Measurements from ENCODE around the gene EFEMP2.

The EFEMP2 gene

GRCh38 chr11:65891219-65892136, 18.9 kb upstream of the EFEMP2 start:
- Histone ChIP-seq H3K4me3 (ENCODE audit: low read depth, low read length) (peak overlapping the region; percentile 86), H2AFZ (ENCODE audit: low read length, unreplicated experiment) (no peak overlapping the region), H3K79me2 (ENCODE audit: control insufficient read depth, insufficient read depth, low read length, unreplicated experiment) (peaks cover 38% of the 10 kb centered on the region), H3K36me3 (ENCODE audit: insufficient read depth, low read length) (peaks cover 19% of the 10 kb centered on the region; the same call in 1 of the 2 replicates), H3K27me3 (ENCODE audit: insufficient read depth, low read length) (no peaks in the 10 kb centered on the region), H3K27ac (ENCODE audit: low read depth, low read length) (peak overlapping the region; percentile 95), H3K4me1 (ENCODE audit: control insufficient read depth, insufficient read depth, low read length, unreplicated experiment) (peaks cover 52% of the 10 kb centered on the region)

GRCh38 chr11:65890324-65891218, 18.0 kb upstream of the EFEMP2 start, which contains the start of gene CCDC85B:
TSS of gene CCDC85B (plus strand) at chr11:65890673. CDS start at chr11:65890784, 111 bp downstream.
- Histone ChIP-seq H3K36me3 (ENCODE audit: insufficient read depth, low read length) (peaks cover 12% of the 10 kb centered on the region; the same call in 1 of the 2 replicates), H3K4me1 (ENCODE audit: control insufficient read depth, insufficient read depth, low read length, unreplicated experiment) (peaks cover 45% of the 10 kb centered on the region)

GRCh38 chr11:65888163-65888814, 15.7 kb upstream of the EFEMP2 start, which contains the start of gene FIBP:
TSS of gene FIBP (minus strand) at chr11:65888471. CDS start at chr11:65888418, 53 bp downstream.
- H3K4me1 ChIP-seq (ENCODE audit: control insufficient read depth, insufficient read depth, low read length, unreplicated experiment) = peaks cover 37% of the 10 kb centered on the region
- peaks cover 12% of the 10 kb centered on the region; the same call in 1 of the 2 replicates for H3K36me3 ChIP-seq (ENCODE audit: insufficient read depth, low read length)
- H2AFZ ChIP-seq (ENCODE audit: low read length, unreplicated experiment) = no peak within 1 kb of the TSS
- peaks cover 19% of the 10 kb centered on the region for H3K79me2 ChIP-seq (ENCODE audit: control insufficient read depth, insufficient read depth, low read length, unreplicated experiment)
- peak within 1 kb of the TSS; percentile 95 for H3K27ac ChIP-seq (ENCODE audit: low read depth, low read length)
- peak within 1 kb of the TSS; percentile 86 for H3K4me3 ChIP-seq (ENCODE audit: low read depth, low read length)
- H3K27me3 ChIP-seq (ENCODE audit: insufficient read depth, low read length) = no peaks in the 10 kb centered on the region

More at GRCh38 chr11:65890324-65891218, 18.0 kb upstream of the EFEMP2 start, which contains the start of gene CCDC85B:
- Histone ChIP-seq H2AFZ (ENCODE audit: low read length, unreplicated experiment) (no peak within 1 kb of the TSS), H3K4me3 (ENCODE audit: low read depth, low read length) (peak within 1 kb of the TSS; percentile 86), H3K27ac (ENCODE audit: low read depth, low read length) (peak within 1 kb of the TSS; percentile 95), H3K79me2 (ENCODE audit: control insufficient read depth, insufficient read depth, low read length, unreplicated experiment) (peaks cover 29% of the 10 kb centered on the region), H3K27me3 (ENCODE audit: insufficient read depth, low read length) (no peaks in the 10 kb centered on the region)

GRCh38 chr11:65887723-65888162, 15.1 kb upstream of the EFEMP2 start:
- Histone ChIP-seq H3K4me3 (ENCODE audit: low read depth, low read length) (peak overlapping the region; percentile 86), H2AFZ (ENCODE audit: low read length, unreplicated experiment) (no peak overlapping the region), H3K4me1 (ENCODE audit: control insufficient read depth, insufficient read depth, low read length, unreplicated experiment) (peaks cover 32% of the 10 kb centered on the region), H3K36me3 (ENCODE audit: insufficient read depth, low read length) (peaks cover 12% of the 10 kb centered on the region; the same call in 1 of the 2 replicates), H3K27me3 (ENCODE audit: insufficient read depth, low read length) (no peaks in the 10 kb centered on the region), H3K27ac (ENCODE audit: low read depth, low read length) (peak overlapping the region; percentile 72), H3K79me2 (ENCODE audit: control insufficient read depth, insufficient read depth, low read length, unreplicated experiment) (peaks cover 18% of the 10 kb centered on the region)

GRCh38 chr11:65886826-65887722, 14.5 kb upstream of the EFEMP2 start:
- Histone ChIP-seq H3K36me3 (ENCODE audit: insufficient read depth, low read length) (peaks cover 12% of the 10 kb centered on the region; the same call in 1 of the 2 replicates), H3K27ac (ENCODE audit: low read depth, low read length) (peak overlapping the region; percentile 72), H3K4me3 (ENCODE audit: low read depth, low read length) (peak overlapping the region; percentile 86), H3K27me3 (ENCODE audit: insufficient read depth, low read length) (no peaks in the 10 kb centered on the region), H2AFZ (ENCODE audit: low read length, unreplicated experiment) (no peak overlapping the region), H3K4me1 (ENCODE audit: control insufficient read depth, insufficient read depth, low read length, unreplicated experiment) (peaks cover 26% of the 10 kb centered on the region), H3K79me2 (ENCODE audit: control insufficient read depth, insufficient read depth, low read length, unreplicated experiment) (peaks cover 18% of the 10 kb centered on the region)

- Histone ChIP-seq H3K79me2 (ENCODE audit: control insufficient read depth, insufficient read depth, low read length, unreplicated experiment) (peaks cover 18% of the 10 kb centered on the region), H3K27ac (ENCODE audit: low read depth, low read length) (no peak overlapping the region), H3K4me1 (ENCODE audit: control insufficient read depth, insufficient read depth, low read length, unreplicated experiment) (peaks cover 30% of the 10 kb centered on the region), H2AFZ (ENCODE audit: low read length, unreplicated experiment) (no peak overlapping the region), H3K36me3 (ENCODE audit: insufficient read depth, low read length) (peaks cover 12% of the 10 kb centered on the region; the same call in 1 of the 2 replicates), H3K27me3 (ENCODE audit: insufficient read depth, low read length) (no peaks in the 10 kb centered on the region), H3K4me3 (ENCODE audit: low read depth, low read length) (peak overlapping the region; percentile 37; the same call in 1 of the 2 replicates)
Observed at GRCh38 chr11:65885808-65886536, 13.4 kb upstream of the EFEMP2 start.

- Histone ChIP-seq H3K4me3 (ENCODE audit: low read depth, low read length) (no peak overlapping the region), H2AFZ (ENCODE audit: low read length, unreplicated experiment) (no peak overlapping the region), H3K27me3 (ENCODE audit: insufficient read depth, low read length) (no peaks in the 10 kb centered on the region), H3K36me3 (ENCODE audit: insufficient read depth, low read length) (peaks cover 12% of the 10 kb centered on the region; the same call in 1 of the 2 replicates), H3K79me2 (ENCODE audit: control insufficient read depth, insufficient read depth, low read length, unreplicated experiment) (peaks cover 18% of the 10 kb centered on the region), H3K4me1 (ENCODE audit: control insufficient read depth, insufficient read depth, low read length, unreplicated experiment) (peaks cover 32% of the 10 kb centered on the region), H3K27ac (ENCODE audit: low read depth, low read length) (no peak overlapping the region)
Observed at GRCh38 chr11:65885231-65885630, 12.6 kb upstream of the EFEMP2 start.

GRCh38 chr11:65884716-65885092, 12.1 kb upstream of the EFEMP2 start:
- Histone ChIP-seq H3K27ac (ENCODE audit: low read depth, low read length) (no peak overlapping the region), H2AFZ (ENCODE audit: low read length, unreplicated experiment) (no peak overlapping the region), H3K36me3 (ENCODE audit: insufficient read depth, low read length) (peaks cover 12% of the 10 kb centered on the region; the same call in 1 of the 2 replicates), H3K27me3 (ENCODE audit: insufficient read depth, low read length) (no peaks in the 10 kb centered on the region), H3K4me1 (ENCODE audit: control insufficient read depth, insufficient read depth, low read length, unreplicated experiment) (peaks cover 27% of the 10 kb centered on the region), H3K79me2 (ENCODE audit: control insufficient read depth, insufficient read depth, low read length, unreplicated experiment) (peaks cover 18% of the 10 kb centered on the region), H3K4me3 (ENCODE audit: low read depth, low read length) (no peak overlapping the region)

Measured in ACC112 (cell line).